Neuronal stem cell (in vitro differentiated cells): ENCODE data around the gene RAPGEF6.

Experiments
- DNase-seq: peaks from one replicate; pipeline ENCODE4 v3.0.0-alpha.2; 2013; ENCODE audit warnings: low spot score
- H2AFZ ChIP-seq: one replicate; pipeline ENCODE4 v1.6.1; 2013; ENCODE audit warnings: mild to moderate bottlenecking, low read length, inconsistent platforms
- H2AK5ac ChIP-seq: 2 replicates; pipeline ENCODE4 v1.6.1; 2013; ENCODE audit warnings: low read depth, mild to moderate bottlenecking, inconsistent platforms, low read length, moderate library complexity, mixed read lengths
- H2BK120ac ChIP-seq: 2 replicates; pipeline ENCODE4 v1.6.1; 2013; ENCODE audit warnings: low read depth, mild to moderate bottlenecking, inconsistent platforms, low read length, moderate library complexity, mixed read lengths
- H2BK12ac ChIP-seq: one replicate; pipeline ENCODE4 v1.6.1; 2013; ENCODE audit warnings: low read length, inconsistent platforms
- H2BK15ac ChIP-seq: 2 replicates; pipeline ENCODE4 v1.6.1; 2013; ENCODE audit warnings: mild to moderate bottlenecking, low read length, inconsistent platforms, mixed read lengths
- H2BK5ac ChIP-seq: one replicate; pipeline ENCODE4 v1.6.1; 2013; ENCODE audit warnings: inconsistent platforms, mild to moderate bottlenecking, low read length, moderate library complexity
- H3K14ac ChIP-seq: one replicate; pipeline ENCODE4 v1.6.1; 2013; ENCODE audit warnings: low read length, inconsistent platforms
- H3K18ac ChIP-seq: 2 replicates; pipeline ENCODE4 v1.6.1; 2013; ENCODE audit warnings: low read length, inconsistent platforms
- H3K23ac ChIP-seq: 2 replicates; pipeline ENCODE4 v1.6.1; 2013; ENCODE audit warnings: low read depth, mild to moderate bottlenecking, mixed read lengths, low read length, inconsistent platforms; ENCODE audit not compliant: poor library complexity
- H3K27ac ChIP-seq: replicated peaks from 3 replicates; pipeline ENCODE4 v1.5.1; 2013; ENCODE audit warnings: low read length, inconsistent platforms
- H3K27me3 ChIP-seq, 3 experiments: 2 replicates each; pipeline ENCODE4 v1.6.1; 2013; ENCODE audit warnings: low read length in 3 of 3, mild to moderate bottlenecking in 2 of 3, inconsistent platforms in 1 of 3, low read depth in 1 of 3, mixed read lengths in 1 of 3, moderate library complexity in 1 of 3; ENCODE audit not compliant: control insufficient read depth in 3 of 3, insufficient read depth in 3 of 3
- H3K36me3 ChIP-seq, 2 donors: replicated peaks in 1 of 2; 2 replicates each; pipeline ENCODE4 v1.6.1; 2013; ENCODE audit warnings: low read length in 2 of 2; ENCODE audit not compliant: control insufficient read depth in 2 of 2, insufficient read depth in 2 of 2
- H3K4ac ChIP-seq: 2 replicates; pipeline ENCODE4 v1.6.1; 2013; ENCODE audit warnings: inconsistent platforms, mild to moderate bottlenecking, low read length, moderate library complexity
- H3K4me1 ChIP-seq, 2 donors: 1 replicate in 1 of 2; 2 replicates in 1 of 2; pipeline ENCODE4 v1.6.1; 2013; ENCODE audit warnings: low read length in 2 of 2, low read depth in 1 of 2; ENCODE audit not compliant: control insufficient read depth in 2 of 2, insufficient read depth in 1 of 2
- H3K4me2 ChIP-seq: one replicate; pipeline ENCODE4 v1.6.1; 2013; ENCODE audit warnings: mild to moderate bottlenecking, low read length, inconsistent platforms; ENCODE audit not compliant: insufficient read depth, poor library complexity, severe bottlenecking
- H3K4me3 ChIP-seq, 2 donors: 2 replicates each; pipeline ENCODE4 v1.5.1; 2013; ENCODE audit warnings: low read length in 2 of 2, mild to moderate bottlenecking in 2 of 2, inconsistent platforms in 1 of 2, moderate library complexity in 1 of 2
- H3K79me1 ChIP-seq: one replicate; pipeline ENCODE4 v1.6.1; 2013; ENCODE audit warnings: low read depth, mild to moderate bottlenecking, inconsistent platforms, low read length, moderate library complexity
- H3K9ac ChIP-seq: one replicate; pipeline ENCODE4 v1.6.1; 2013; ENCODE audit warnings: mild to moderate bottlenecking, low read depth, low read length, inconsistent platforms; ENCODE audit not compliant: poor library complexity
- H3K9me3 ChIP-seq, 2 donors: replicated peaks in 1 of 2; 2 replicates each; pipeline versions ENCODE3 to v1.6.1; 2013; ENCODE audit warnings: low read length in 2 of 2, mild to moderate bottlenecking in 2 of 2, inconsistent platforms in 1 of 2, low read depth in 1 of 2, mixed read lengths in 1 of 2, moderate library complexity in 1 of 2; ENCODE audit not compliant: control insufficient read depth in 2 of 2, insufficient read depth in 1 of 2
- H4K8ac ChIP-seq: one replicate; pipeline ENCODE4 v1.6.1; 2013; ENCODE audit warnings: low read depth, mild to moderate bottlenecking, inconsistent platforms, low read length, moderate library complexity
- H4K91ac ChIP-seq: one replicate; pipeline ENCODE4 v1.6.1; 2013; ENCODE audit warnings: low read length, low read depth, mild to moderate bottlenecking, inconsistent platforms; ENCODE audit not compliant: poor library complexity
- WGBS, 2 donors: extraction: QIAGEN DNeasy Blood & Tissue Kit; methylation state at CpG; one replicate each; pipeline ENCODE4 v1.1.7; 2013; ENCODE audit warnings: missing lambda C conversion rate in 2 of 2, mixed read lengths in 1 of 2; ENCODE audit not compliant: insufficient read length in 2 of 2, insufficient replicate concordance in 1 of 2; ENCODE audit errors: extremely low coverage in 2 of 2; 5-methylcytosine and 5-hydroxymethylcytosine counted together

Gene RAPGEF6

DNA sequence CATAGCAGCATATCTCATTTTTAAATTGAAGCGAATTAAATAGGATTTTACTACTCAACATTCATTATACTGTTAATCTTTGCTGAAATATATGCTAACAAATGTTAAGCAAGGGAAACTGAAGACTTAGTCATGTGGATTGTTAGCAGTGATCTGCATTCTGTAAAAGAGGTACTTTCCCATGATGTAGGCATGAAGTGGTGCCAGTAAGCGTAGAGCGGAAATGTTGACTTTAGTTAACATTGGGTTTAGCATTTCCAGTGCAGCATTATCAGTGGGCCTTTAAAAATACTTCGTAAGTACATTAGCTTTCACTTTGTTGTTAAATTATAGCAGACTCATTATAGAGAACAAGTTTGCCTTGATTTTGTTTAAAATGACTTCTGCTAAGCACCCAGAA, 240.9 kb downstream of the RAPGEF6 start:
- Histone ChIP-seq H3K4me2 (no peak overlapping the region), H3K4me1 (no peaks in the 10 kb centered on the region), H2BK120ac (no peak overlapping the region), H3K79me1 (no peaks in the 10 kb centered on the region), H3K9me3 (no peaks in the 10 kb centered on the region), H3K36me3 (peaks cover 8 to 87% of the 10 kb centered on the region in 2 donors), H4K8ac (no peak overlapping the region), H3K4ac (no peak overlapping the region), H2BK15ac (no peak overlapping the region), H2AK5ac (no peak overlapping the region), H3K27ac (no peak overlapping the region), H2BK5ac (no peak overlapping the region), H3K9ac (no peak overlapping the region), H2AFZ (no peak overlapping the region), H4K91ac (no peak overlapping the region), H3K23ac (no peak overlapping the region), H3K14ac (no peak overlapping the region), H3K4me3 (no peak overlapping the region), H3K18ac (no peak overlapping the region), H2BK12ac (no peak overlapping the region), H3K27me3 (no peaks in the 10 kb centered on the region)
- no peak for DNase-seq
- WGBS, 2 donors, result no CpG with 5 or more reads among the region's 4 CpGs

DNA sequence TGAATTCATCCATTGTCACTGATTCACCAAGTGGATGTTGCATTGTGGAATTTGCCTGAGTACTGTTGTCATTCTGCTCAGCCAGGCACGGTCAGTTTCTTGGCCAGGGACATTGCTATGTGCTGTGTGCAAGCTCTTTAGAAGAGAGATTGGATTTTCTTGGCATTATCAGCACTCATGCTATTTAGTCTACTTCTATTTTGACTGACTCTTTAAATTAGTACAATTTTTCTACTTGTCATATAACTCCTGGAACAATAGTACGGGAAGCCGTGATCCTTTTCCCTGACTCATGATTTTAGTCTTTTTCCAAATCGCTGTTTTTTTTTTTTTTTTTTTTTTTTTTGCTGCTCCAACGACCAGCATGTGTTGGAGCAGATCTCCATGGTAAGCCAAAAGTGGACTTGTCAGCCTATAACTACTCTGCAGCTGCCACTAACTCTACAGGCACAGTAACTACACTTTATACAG, 241.5 kb downstream of the RAPGEF6 start:
- Histone ChIP-seq H3K23ac (no peak overlapping the region), H2BK120ac (no peak overlapping the region), H2BK15ac (no peak overlapping the region), H3K4me1 (no peaks in the 10 kb centered on the region), H4K8ac (no peak overlapping the region), H4K91ac (no peak overlapping the region), H3K9ac (no peak overlapping the region), H3K27ac (no peak overlapping the region), H2BK5ac (no peak overlapping the region), H2BK12ac (no peak overlapping the region), H3K14ac (no peak overlapping the region), H3K36me3 (peaks cover 8 to 87% of the 10 kb centered on the region in 2 donors), H3K9me3 (no peaks in the 10 kb centered on the region), H3K18ac (no peak overlapping the region), H3K4me3 (no peak overlapping the region), H3K4ac (no peak overlapping the region), H2AK5ac (no peak overlapping the region), H3K4me2 (no peak overlapping the region), H2AFZ (no peak overlapping the region), H3K27me3 (no peaks in the 10 kb centered on the region), H3K79me1 (no peaks in the 10 kb centered on the region)
- WGBS, 2 donors, result no CpG with 5 or more reads among the region's 5 CpGs
- no peak for DNase-seq

DNA sequence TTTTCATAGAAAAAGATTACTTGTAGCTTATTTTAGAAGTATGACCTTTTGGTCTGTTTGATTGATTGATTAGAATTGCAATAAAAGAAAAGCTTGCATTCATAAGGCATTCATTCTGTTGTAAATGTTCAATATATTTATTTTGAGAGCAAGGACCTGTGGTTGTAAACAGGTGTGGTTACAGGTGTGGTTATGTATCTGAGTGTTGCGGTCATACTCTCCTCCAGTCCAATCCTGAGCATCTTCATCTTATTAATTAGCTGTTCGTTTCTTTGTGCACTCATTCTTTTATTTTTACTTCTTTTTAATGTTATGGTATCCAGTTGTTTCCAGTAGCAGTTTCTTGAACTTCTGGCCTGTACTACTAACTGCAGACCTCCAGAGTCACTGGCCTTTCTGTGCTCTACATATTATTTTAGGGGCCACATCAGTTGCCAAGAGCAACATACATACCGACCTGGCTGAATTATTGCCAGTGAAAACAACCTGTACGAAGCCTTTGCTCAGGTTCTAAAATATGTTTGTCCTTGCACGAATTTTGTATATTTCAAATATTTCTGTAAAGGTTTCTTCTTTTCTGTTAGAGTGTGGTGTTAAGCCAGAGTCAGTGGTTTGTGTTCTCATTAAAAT, 242.4 kb downstream of the RAPGEF6 start:
- H4K8ac ChIP-seq, result no peak overlapping the region
- H3K36me3 ChIP-seq, result peaks cover 8 to 85% of the 10 kb centered on the region in 2 donors

DNA sequence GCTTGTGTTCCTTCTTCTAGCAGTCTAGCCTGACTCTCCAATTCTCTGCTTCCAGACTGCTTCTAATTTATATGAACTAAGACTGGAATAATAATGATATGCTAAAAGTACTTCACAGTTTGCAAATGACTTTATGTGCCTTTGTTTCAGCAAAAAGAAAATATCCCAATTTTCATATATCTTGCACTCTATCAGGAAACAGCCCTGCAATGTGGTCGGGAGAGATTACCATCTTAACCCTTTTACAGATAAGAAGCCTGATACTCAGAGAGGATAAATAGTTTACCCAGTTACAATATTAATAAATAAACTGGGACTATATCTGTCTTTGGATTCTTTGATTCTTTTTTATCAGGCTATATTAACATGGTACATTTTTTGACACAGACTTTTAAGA, 245.2 kb downstream of the RAPGEF6 start:
- Histone ChIP-seq H3K4me2 (no peak overlapping the region), H2AK5ac (no peak overlapping the region), H2AFZ (no peak overlapping the region), H2BK12ac (no peak overlapping the region), H3K27me3 (no peaks in the 10 kb centered on the region), H4K91ac (no peak overlapping the region), H2BK5ac (no peak overlapping the region), H3K4me3 (no peak overlapping the region), H3K79me1 (no peaks in the 10 kb centered on the region), H2BK120ac (no peak overlapping the region), H3K14ac (no peak overlapping the region), H3K4me1 (peaks cover 0 to 11% of the 10 kb centered on the region in 2 donors), H3K9ac (no peak overlapping the region), H3K4ac (no peak overlapping the region), H2BK15ac (no peak overlapping the region), H3K18ac (no peak overlapping the region), H3K27ac (no peak overlapping the region), H3K23ac (no peak overlapping the region), H3K9me3 (no peaks in the 10 kb centered on the region), H4K8ac (no peak overlapping the region), H3K36me3 (peaks cover 5 to 65% of the 10 kb centered on the region in 2 donors)
- WGBS, 2 donors, result no CpG with 5 or more reads among the region's 1 CpG
- no peak for DNase-seq

More for the DNA sequence above, 242.4 kb downstream of the RAPGEF6 start:
- Histone ChIP-seq H3K9ac (no peak overlapping the region), H3K14ac (no peak overlapping the region), H2BK15ac (no peak overlapping the region), H3K4ac (no peak overlapping the region), H3K79me1 (no peaks in the 10 kb centered on the region), H3K23ac (no peak overlapping the region), H2BK12ac (no peak overlapping the region), H2AK5ac (no peak overlapping the region), H3K27me3 (no peaks in the 10 kb centered on the region), H3K4me2 (no peak overlapping the region), H4K91ac (no peak overlapping the region), H3K4me3 (no peak overlapping the region), H3K9me3 (no peaks in the 10 kb centered on the region), H2BK120ac (no peak overlapping the region), H2AFZ (no peak overlapping the region), H3K4me1 (no peaks in the 10 kb centered on the region), H2BK5ac (no peak overlapping the region), H3K18ac (no peak overlapping the region), H3K27ac (no peak overlapping the region)
- WGBS, 2 donors, result no CpG with 5 or more reads among the region's 5 CpGs
- DNase-seq, result no peak
